Occipital lobe (tissue), 3 donors: ENCODE results near the gene PLEKHN1. TPM values are rescaled to one million over a fixed set of nuclear protein-coding genes. Genes with fewer than 3 reads are reported as not detected.

Source experiments
- DNase-seq: peaks from one replicate; lab custom pipeline; 2025; lab: John Stamatoyannopoulos, UW
- small RNA-seq: library from RNA; depleted of rRNA; stranded (forward); fragments of <200 nt; gene quantifications from one replicate; pipeline ENCODE3, GENCODE V24; 2014
- total RNA-seq: library from RNA; depleted of rRNA; stranded (reverse); fragments of >200 nt; gene quantifications from one replicate; pipeline ENCODE4 v1.2.3, GENCODE V29; 2014

Gene PLEKHN1
- total RNA-seq, 1 donor from 2014 or later = not detected

DNA sequence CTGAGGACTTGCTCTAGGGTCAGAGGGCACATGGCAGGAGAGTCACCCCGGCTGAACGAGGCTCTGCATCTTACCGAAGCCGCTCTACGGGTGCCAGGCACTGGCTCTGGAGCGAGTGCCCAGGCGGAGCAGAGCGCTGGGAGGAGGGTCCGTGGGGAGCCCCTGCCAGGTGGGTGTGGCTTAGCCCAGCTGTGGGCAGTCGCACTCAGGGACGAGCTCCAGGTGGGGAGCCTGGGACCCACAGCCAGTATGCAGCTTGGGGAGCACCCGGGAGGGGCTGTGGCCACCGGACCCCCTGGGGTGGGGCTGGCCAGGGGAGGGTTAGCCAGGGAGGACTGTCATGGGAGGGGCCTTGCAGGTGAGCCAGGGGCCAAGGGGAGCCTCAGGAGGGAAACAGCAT is 57.4 kb downstream of the PLEKHN1 start:
- DNase-seq = no peak

DNA sequence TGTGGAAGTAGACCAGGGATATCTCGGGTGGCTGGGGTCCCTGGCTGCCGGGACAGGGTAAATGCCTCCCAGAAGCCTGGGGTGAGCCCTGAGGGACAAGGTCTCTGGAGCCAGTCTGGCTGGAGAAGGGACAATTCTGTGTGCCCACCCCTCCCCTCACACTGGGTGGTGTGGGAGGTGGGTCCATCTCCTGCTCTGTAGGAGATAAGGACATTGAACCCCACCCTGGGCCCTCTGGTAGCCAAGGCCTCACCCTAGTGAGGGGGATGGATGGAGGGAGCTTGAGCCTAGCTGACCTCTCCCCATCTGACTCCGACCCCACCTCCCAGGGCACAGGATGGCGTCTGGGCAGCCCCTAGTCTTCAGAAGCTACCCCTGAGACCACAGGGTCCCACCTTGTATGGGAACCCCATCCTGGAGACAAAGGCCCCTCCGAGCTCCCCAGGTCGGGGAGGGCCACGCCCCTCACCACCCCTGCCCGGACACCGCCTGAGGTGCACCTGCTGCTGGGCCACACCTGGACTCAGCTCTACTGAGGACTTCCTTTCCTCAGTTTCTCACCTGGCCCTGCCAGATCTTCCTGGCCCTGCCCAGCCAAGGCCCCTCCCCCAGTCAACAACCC is 58.0 kb downstream of the PLEKHN1 start:
- DNase-seq = no peak

DNA sequence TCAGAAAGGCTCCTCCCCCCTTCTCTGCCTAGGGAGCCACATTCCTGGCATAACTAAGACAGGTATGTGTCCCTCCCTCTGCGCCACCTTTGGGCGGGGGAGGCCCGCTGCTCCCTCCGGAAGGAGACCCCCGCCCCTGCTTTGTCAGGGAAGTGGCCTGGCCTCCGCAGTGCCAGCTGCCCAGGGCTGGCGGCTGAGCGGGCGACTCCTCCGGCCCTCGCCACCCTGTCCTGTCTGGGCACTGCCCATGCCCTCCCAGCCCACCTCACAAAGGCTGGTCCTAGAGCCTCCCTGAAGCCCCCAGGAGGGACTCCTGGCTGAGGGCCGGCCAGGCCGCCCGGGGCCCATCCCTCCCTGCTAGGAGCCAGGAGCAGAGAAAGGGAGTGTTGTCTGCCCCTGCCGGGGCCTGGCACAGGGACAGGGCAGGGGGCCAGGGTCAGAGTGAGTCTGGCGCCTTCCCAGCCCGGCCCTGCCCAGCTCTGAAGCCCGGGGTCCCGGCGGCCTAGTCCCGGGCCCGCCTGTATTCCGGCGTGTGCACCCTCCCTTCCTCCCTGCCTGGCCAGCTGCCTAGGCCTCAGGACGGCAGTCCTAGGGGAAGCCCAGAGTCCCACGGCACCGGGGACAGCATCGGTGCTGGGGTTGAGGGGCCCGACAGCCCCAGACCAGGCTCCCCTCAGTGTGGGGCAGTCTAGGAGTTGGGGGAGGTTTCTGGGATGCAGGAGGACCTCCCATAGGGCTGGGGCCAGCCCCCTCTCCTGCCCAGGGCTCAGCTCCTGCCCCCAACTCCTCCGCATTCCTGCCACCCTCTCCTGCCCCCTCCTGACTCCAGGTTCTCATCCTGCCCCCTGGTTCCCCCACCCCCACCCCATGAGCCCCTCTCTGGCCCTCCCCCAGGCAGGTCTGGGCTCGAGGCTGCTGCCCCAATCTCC is 58.8 kb downstream of the PLEKHN1 start:
- DNase-seq = no peak

Small RNA genes within 50 kb of the gene (small RNA-seq; reads per million reads assigned to genes)
- not detected for gene AL645608.3

Other genes with a start within 250 kb of the PLEKHN1 start
- gene SAMD11, start 42.6 kb upstream of the PLEKHN1 start, total RNA-seq = 0.16 TPM
- 52.7 TPM for gene NOC2L, start 7.2 kb upstream of the PLEKHN1 start, total RNA-seq
- 6.1 TPM for gene KLHL17, start 5.9 kb upstream of the PLEKHN1 start, total RNA-seq
- 0.47 TPM for gene PERM1, start 15.6 kb downstream of the PLEKHN1 start, total RNA-seq
- gene HES4, start 33.6 kb downstream of the PLEKHN1 start, total RNA-seq = 15.1 TPM
- gene ISG15, start 47.0 kb downstream of the PLEKHN1 start, total RNA-seq = 15.0 TPM
- 71.9 TPM for gene AGRN, start 53.6 kb downstream of the PLEKHN1 start, total RNA-seq
- not detected for gene RNF223, start 107.8 kb downstream of the PLEKHN1 start, total RNA-seq
- 5.5 TPM for gene C1orf159, start 149.6 kb downstream of the PLEKHN1 start, total RNA-seq
- gene TTLL10, start 207.4 kb downstream of the PLEKHN1 start, total RNA-seq = not detected
- gene TNFRSF18, start 240.1 kb downstream of the PLEKHN1 start, total RNA-seq = not detected
- not detected for gene TNFRSF4, start 247.7 kb downstream of the PLEKHN1 start, total RNA-seq